HG03354 (cell line): Measurements from ENCODE around the gene INTS15.
A peak's percentile ranks its signal among the peaks of the same experiment; 100 is the strongest.
"Not testable (repeated sequence)": the region's sequence is repeated elsewhere in the genome, so short reads cannot be mapped to it uniquely, and the experiment has no call there.

ENCODE experiments used
- ATAC-seq: cut with Tn5 transposase; IDR thresholded peaks from one replicate; pipeline ENCODE4 v1.9.1; 2021; ENCODE audit warnings: mild to moderate bottlenecking; ENCODE audit not compliant: unreplicated experiment, poor library complexity, severe bottlenecking

Gene INTS15

GRCh38 chr7:6576024-6576866 lies 13.6 kb upstream of the INTS15 start:
- no peak for ATAC-seq

GRCh38 chr7:6576867-6577368 lies 12.9 kb upstream of the INTS15 start:
- ATAC-seq = not testable (repeated sequence)

- ATAC-seq = peak; percentile 98
These were observed 12.3 kb upstream of the INTS15 start, which contains the start of gene ZDHHC4 for GRCh38 chr7:6577369-6578113. ZDHHC4 (plus strand) TSS chr7:6577454; CDS start chr7:6580562, 3,108 bp downstream.

GRCh38 chr7:6578114-6579084 lies 11.4 kb upstream of the INTS15 start:
- ATAC-seq = no peak

- ATAC-seq = no peak
These were observed 10.4 kb upstream of the INTS15 start for GRCh38 chr7:6579446-6579845.

GRCh38 chr7:6585746-6586432 lies 3.9 kb upstream of the INTS15 start:
- ATAC-seq = not testable (repeated sequence)

- ATAC-seq = no peak
These were observed 1.3 kb upstream of the INTS15 start for GRCh38 chr7:6588566-6588965.

- ATAC-seq = no peak
These were observed 531 bp upstream of the INTS15 start for GRCh38 chr7:6589151-6589828.

GRCh38 chr7:6590645-6591110 lies 857 bp downstream of the INTS15 start:
- peak; percentile 35 for ATAC-seq

- no peak for ATAC-seq
These were observed 10.3 kb downstream of the INTS15 start for GRCh38 chr7:6600093-6600492.

GRCh38 chr7:6604458-6604857 lies 14.6 kb downstream of the INTS15 start:
- no peak for ATAC-seq

- ATAC-seq = no peak
These were observed 17.2 kb downstream of the INTS15 start for GRCh38 chr7:6606866-6607583.

GRCh38 chr7:6607651-6608051 lies 17.8 kb downstream of the INTS15 start:
- no peak for ATAC-seq

- ATAC-seq = no peak
These were observed 18.3 kb downstream of the INTS15 start for GRCh38 chr7:6608081-6608480.

GRCh38 chr7:6608794-6609193 lies 19.0 kb downstream of the INTS15 start:
- ATAC-seq = no peak

GRCh38 chr7:6612819-6613218 lies 23.0 kb downstream of the INTS15 start:
- no peak for ATAC-seq

- ATAC-seq = no peak
These were observed 23.9 kb downstream of the INTS15 start for GRCh38 chr7:6613706-6614105.
